Fibroblast of the aortic adventitia (primary cell): ENCODE data around the gene SNAPC4. TPM values are rescaled to one million over a fixed set of nuclear protein-coding genes. Genes with fewer than 3 reads are reported as not detected.

ENCODE experiments used
- DNase-seq: peaks from one replicate; pipeline ENCODE4 v3.0.0-alpha.2; 2010; ENCODE audit warnings: low read depth
- H3K4me3 ChIP-seq: 2 replicates; pipeline ENCODE4 v1.5.1; 2011; ENCODE audit warnings: low read depth, mild to moderate bottlenecking, control low read depth, low read length, moderate library complexity
- CTCF ChIP-seq: IDR thresholded peaks from 2 replicates; pipeline ENCODE4 v1.5.1; 2011; ENCODE audit warnings: mild to moderate bottlenecking, low read length, control low read depth, inconsistent platforms; ENCODE audit not compliant: insufficient read depth
- total RNA-seq: library from RNA; depleted of rRNA; stranded (reverse); fragments of >200 nt; gene quantifications from 2 replicates; pipeline ENCODE4 v1.2.3, GENCODE V29; 2012; ENCODE audit warnings: low replicate concordance

Gene SNAPC4, protein sequence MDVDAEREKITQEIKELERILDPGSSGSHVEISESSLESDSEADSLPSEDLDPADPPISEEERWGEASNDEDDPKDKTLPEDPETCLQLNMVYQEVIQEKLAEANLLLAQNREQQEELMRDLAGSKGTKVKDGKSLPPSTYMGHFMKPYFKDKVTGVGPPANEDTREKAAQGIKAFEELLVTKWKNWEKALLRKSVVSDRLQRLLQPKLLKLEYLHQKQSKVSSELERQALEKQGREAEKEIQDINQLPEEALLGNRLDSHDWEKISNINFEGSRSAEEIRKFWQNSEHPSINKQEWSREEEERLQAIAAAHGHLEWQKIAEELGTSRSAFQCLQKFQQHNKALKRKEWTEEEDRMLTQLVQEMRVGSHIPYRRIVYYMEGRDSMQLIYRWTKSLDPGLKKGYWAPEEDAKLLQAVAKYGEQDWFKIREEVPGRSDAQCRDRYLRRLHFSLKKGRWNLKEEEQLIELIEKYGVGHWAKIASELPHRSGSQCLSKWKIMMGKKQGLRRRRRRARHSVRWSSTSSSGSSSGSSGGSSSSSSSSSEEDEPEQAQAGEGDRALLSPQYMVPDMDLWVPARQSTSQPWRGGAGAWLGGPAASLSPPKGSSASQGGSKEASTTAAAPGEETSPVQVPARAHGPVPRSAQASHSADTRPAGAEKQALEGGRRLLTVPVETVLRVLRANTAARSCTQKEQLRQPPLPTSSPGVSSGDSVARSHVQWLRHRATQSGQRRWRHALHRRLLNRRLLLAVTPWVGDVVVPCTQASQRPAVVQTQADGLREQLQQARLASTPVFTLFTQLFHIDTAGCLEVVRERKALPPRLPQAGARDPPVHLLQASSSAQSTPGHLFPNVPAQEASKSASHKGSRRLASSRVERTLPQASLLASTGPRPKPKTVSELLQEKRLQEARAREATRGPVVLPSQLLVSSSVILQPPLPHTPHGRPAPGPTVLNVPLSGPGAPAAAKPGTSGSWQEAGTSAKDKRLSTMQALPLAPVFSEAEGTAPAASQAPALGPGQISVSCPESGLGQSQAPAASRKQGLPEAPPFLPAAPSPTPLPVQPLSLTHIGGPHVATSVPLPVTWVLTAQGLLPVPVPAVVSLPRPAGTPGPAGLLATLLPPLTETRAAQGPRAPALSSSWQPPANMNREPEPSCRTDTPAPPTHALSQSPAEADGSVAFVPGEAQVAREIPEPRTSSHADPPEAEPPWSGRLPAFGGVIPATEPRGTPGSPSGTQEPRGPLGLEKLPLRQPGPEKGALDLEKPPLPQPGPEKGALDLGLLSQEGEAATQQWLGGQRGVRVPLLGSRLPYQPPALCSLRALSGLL (N-terminal part only)
- total RNA-seq = 12.1 and 17.7 TPM in 2 replicates

DNA sequence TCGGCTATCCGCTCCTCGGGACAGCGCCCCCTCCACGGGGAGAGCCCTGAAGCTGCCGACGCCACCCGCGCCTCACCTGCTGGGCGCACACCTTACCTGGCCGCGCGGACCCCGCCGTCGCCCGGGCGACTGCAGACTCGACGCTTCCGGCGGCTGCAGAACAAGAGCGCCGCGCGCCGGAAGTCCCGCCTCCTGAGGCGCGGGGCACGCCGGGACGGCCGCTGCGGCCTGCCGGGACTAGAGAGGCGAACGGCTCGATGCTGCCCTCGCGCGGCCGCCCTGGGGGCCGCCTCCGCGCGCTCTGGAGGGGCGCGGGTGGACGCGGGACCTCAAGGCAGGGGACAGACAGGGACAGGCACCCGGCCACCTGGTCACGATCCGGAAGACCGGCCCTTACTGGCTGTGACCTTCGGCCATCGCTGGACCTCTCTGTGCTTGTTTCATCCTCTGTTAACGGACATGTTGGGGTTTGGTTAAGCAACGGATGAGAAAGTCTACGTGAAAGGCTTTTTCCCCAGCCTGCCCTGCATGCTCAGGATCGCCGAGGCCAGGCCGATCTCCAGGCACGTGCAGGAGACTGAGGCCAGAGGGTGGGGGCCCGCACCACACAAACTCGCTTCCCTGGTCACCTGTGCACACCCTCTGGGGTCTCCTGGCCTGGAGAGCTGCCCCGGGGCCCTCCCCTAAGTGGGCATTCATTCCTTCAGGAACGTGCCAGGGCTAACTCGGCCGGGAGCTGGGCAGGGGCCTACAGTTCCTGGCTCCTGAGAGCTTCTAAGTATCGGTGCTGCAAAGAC, at the start of gene SNAPC4:
Gene SNAPC4 (minus strand): TSS at position 133 of the 797 bp plus-strand sequence. CDS start 1,742 bp downstream, outside the sequence.
- peak within 1 kb of the TSS; percentile 92 for H3K4me3 ChIP-seq
- peak; percentile 68 for TF ChIP-seq CTCF
- DNase-seq = peak; percentile 79

DNA sequence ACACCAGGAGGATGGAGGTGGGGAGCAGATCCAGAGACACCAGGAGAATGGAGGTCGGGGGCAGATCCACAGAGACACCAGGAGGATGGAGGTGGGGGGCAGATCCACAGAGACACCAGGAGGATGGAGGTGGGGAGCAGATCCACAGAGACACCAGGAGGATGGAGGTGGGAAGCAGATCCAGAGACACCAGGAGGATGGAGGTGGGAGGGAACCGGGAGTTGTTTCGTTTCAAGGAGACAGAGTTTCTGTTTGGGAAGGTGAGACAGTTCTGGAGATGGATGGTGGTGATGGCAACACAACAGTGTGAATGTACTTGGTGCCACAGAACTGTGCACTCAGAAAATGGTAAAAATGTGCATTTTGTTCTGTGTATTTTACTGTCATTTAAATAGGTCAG, 48.7 kb upstream of the SNAPC4 start:
- no peak overlapping the region for H3K4me3 ChIP-seq
- TF ChIP-seq CTCF = no peak
- DNase-seq = no peak

DNA sequence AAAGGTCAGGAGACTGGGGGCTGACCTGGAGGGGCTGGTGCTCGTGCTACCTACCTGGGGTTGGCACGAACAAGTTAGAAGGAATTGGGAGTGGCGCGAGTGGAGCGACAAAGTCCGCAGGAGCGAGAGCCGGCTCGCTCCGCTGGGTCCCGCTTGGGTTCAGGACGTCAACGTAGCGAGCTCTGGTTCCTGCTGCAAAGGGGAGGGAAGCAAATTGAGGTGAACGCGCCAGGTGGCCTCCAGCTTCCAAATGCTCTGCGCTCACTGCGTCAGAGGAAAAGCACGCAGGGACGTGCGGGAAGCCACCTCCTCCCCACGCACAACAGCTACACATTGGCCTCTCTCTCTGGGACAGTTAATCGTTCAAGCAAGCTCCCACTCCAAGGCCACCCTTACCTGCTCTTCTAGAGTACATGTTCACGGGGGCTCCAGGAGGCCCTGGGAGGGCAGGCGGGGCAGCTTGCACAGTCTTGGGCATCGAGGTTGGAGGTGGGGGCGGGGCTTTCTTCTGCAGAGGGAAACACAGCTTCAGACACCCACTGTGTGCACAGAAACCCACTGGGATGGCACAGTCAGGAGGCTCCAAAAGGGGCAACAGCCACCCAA, 47.3 kb upstream of the SNAPC4 start:
- no peak overlapping the region for H3K4me3 ChIP-seq
- TF ChIP-seq CTCF = no peak
- DNase-seq = no peak

- TF ChIP-seq CTCF = no peak
- H3K4me3 ChIP-seq = no peak overlapping the region
- DNase-seq = no peak
Measured at GRCh38 chr9:136445799-136446198, 45.8 kb upstream of the SNAPC4 start.

DNA sequence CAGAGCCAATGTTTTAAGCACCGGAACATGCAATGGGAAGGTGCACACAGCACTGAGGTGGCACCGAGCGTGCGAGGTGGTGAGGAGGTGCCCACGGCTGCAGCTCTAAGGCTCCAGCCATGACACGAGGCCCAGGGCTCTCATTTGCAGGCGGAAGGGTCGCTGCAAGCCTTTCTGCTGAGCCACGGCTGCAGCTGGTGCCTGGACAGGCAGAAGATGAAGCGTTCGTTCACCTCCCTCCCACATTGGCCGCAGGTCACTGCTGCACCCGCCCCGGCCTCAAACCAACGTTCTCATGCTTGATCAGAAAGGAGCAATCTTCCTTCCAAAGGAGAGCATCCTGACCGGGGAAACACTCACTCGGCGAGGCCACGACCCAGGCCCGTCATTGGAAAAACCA, 44.1 kb upstream of the SNAPC4 start:
- DNase-seq = no peak
- no peak overlapping the region for H3K4me3 ChIP-seq
- TF ChIP-seq CTCF = no peak
